HG03280 (cell line): ENCODE measurements around the gene TNNT1.

Experiments
- ATAC-seq: cut with Tn5 transposase; IDR thresholded peaks from one replicate; pipeline ENCODE4 v1.9.1; 2021; ENCODE audit warnings: mild to moderate bottlenecking, moderate library complexity; ENCODE audit not compliant: unreplicated experiment

Gene TNNT1

GRCh38 chr19:55091955-55092354, 57.1 kb downstream of the TNNT1 start:
- ATAC-seq, result no peak

GRCh38 chr19:55091126-55091910, 57.7 kb downstream of the TNNT1 start:
- ATAC-seq, result no peak

GRCh38 chr19:55090564-55090963, 58.4 kb downstream of the TNNT1 start:
- no peak for ATAC-seq

GRCh38 chr19:55089342-55089944, 59.6 kb downstream of the TNNT1 start:
- ATAC-seq, result no peak

GRCh38 chr19:55088543-55089341, 60.3 kb downstream of the TNNT1 start:
- ATAC-seq, result no peak

GRCh38 chr19:55088021-55088451, 61.0 kb downstream of the TNNT1 start:
- ATAC-seq, result no peak

GRCh38 chr19:55087542-55087901, 61.5 kb downstream of the TNNT1 start:
- no peak for ATAC-seq

- ATAC-seq, result no peak
These were observed 62.1 kb downstream of the TNNT1 start for GRCh38 chr19:55086730-55087541.

- ATAC-seq, result no peak
These were observed 62.9 kb downstream of the TNNT1 start for GRCh38 chr19:55085923-55086715.

GRCh38 chr19:55084416-55084815, 64.6 kb downstream of the TNNT1 start:
- no peak for ATAC-seq

GRCh38 chr19:55083004-55083850, 65.8 kb downstream of the TNNT1 start:
- no peak for ATAC-seq
